Measurements from ENCODE around the gene LAMA2.

GRCh38 chr6:129189266-129189665 lies 306.3 kb downstream of the LAMA2 start:
- no peak for TF ChIP-seq CTCF (IDR thresholded peaks at IDR 0.05; ENCODE audit: insufficient read depth, low read depth, low read length)
- TF ChIP-seq EZH2 (IDR thresholded peaks at IDR 0.05; ENCODE audit: insufficient read depth, low read length): no peak
